NCI-H146 treated with DMSO at 0.1 percent for 48 hours (cell line): ENCODE results near the gene ANKS1A.

Source experiments
- DNase-seq: peaks from one replicate; lab custom pipeline; 2025; ENCODE audit not compliant: unreplicated experiment; lab: John Stamatoyannopoulos, UW

The ANKS1A gene

GRCh38 chr6:35019171-35019570, 130.1 kb downstream of the ANKS1A start:
- DNase-seq, result no peak

GRCh38 chr6:35019831-35020230, 130.8 kb downstream of the ANKS1A start:
- no peak for DNase-seq

GRCh38 chr6:35021004-35021403, 131.9 kb downstream of the ANKS1A start:
- no peak for DNase-seq

DNA sequence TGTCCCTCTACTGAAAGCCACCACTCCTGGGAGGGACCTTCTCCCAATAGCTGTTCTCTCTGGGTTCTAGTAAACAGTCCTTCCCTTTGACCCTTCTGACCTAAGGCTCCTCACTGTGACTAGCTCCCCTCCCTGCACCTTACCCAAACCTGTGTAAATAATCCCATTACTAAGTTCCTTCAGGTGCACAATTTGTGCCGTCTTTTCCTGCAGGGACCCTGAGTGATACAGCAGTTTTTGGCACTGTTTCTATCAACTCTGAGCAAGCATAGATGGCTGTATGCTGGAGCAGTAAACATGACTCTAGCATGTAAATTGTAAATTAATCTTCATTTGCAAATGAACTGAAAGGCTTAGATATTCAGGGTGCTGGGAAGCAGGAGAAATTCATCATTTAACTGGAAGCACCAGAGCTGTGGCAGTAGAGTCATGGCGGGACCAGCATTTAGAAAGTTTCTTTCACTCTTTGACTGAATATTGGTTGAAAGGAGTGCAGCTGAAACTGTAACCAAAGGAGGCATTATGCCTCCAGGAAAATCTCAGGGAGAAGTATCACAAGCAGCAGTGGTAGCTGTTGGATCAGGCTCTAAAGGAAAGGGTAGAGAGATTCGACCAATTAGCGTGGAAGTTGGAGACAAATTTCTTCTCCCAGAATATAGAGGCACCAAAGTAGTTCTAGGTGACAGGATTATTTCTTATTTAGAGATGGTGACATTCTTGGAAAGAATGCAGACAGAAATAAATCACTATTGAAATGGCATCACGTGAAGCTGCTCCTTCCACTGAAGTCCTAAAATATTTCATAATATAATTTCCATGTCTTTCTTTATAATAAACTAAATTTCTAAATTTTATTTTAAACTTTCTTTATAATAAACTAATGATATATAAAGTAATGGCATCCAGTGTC, 134.3 kb downstream of the ANKS1A start:
- DNase-seq, result no peak

- DNase-seq, result peak; percentile 8
Observed at GRCh38 chr6:35024551-35025054, 135.5 kb downstream of the ANKS1A start.

- no peak for DNase-seq
Observed at GRCh38 chr6:35025232-35026188, 136.5 kb downstream of the ANKS1A start.

- no peak for DNase-seq
Observed at GRCh38 chr6:35026434-35027222, 137.6 kb downstream of the ANKS1A start.

DNA sequence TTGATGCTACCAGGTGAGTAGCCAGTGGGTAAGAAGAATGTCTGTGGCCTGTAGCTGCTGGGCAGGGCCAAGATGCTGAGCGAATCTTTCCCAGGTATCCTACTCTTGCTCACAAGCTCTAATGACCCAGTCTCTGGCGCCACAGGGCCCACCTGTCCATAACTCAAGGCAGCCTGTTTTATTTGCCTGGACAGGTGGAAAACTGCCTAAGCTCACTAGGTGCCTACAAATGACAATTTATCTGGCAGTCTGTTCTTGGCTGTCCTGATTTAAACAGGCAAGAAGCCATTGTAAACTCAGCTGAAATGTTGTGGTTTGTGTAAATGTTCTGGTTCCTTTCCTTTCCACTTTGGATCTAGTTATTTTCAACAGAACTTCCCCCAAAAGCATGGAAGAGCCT, 138.8 kb downstream of the ANKS1A start:
- no peak for DNase-seq

GRCh38 chr6:35028781-35029769, 140.0 kb downstream of the ANKS1A start:
- DNase-seq, result no peak

DNA sequence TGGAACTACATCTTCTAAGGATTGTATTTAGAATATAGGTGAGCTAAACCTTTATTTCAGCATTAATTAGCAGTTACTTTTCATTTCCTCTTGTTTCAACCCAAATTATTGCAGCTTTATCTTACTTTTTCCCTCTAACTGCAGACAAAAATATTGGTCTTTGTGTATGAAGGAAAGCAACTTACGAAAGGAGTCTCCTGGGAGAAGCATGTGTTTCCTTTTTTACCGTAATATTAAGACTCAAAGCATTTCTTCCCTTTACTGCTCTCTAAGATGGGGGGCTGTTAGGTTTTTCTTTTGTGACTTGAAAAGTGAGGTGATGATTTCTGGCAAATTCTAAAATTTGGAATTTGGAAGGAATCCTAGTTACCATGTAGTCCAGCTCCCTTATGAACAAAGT, 141.0 kb downstream of the ANKS1A start:
- DNase-seq, result no peak

DNA sequence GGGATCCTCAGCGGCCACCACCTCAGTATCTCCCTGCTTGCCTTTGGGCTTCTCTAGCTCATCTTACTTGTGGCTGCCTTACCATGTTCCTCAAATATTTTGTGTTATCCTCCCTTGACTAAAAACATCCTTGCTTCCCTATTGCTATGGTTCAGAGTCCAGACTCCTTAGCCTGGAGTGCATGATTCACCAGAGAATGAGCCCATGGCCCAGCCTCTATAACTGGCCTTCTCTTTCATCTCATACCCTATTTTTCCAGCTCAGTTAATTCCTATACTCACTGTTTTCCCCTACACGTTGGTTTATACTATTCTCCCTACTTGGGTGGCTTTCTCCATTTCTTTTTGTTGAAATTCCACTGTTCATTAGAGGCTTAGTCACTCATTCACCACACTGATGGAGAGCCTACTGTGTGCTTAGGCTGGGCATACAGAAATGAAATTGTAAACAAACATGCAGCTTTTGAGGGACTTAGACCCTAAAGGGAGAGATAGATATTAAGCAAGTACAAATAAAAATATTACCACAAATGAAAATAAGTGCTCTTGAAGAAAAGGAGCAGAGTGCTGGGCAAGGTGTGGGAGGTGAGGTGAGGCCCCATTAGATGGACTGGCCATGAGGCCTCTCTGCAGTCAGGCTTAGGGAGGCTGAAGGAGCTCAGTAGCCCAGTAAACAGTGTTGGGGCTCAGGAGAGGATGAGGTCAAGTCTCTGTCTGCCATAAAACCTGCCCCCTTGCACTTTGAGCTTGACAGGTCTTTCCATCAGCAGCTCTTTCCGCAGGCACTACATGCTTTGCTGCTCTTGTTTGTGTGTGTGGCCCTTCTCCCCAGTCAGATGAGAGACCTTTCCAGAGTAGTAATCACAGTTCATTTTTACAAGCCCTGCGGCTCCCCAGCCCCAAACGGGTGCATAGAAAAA, 142.8 kb downstream of the ANKS1A start:
- no peak for DNase-seq

GRCh38 chr6:35033683-35034082, 144.6 kb downstream of the ANKS1A start:
- no peak for DNase-seq

- DNase-seq, result no peak
Observed at GRCh38 chr6:35034411-35035191, 145.5 kb downstream of the ANKS1A start.

DNA sequence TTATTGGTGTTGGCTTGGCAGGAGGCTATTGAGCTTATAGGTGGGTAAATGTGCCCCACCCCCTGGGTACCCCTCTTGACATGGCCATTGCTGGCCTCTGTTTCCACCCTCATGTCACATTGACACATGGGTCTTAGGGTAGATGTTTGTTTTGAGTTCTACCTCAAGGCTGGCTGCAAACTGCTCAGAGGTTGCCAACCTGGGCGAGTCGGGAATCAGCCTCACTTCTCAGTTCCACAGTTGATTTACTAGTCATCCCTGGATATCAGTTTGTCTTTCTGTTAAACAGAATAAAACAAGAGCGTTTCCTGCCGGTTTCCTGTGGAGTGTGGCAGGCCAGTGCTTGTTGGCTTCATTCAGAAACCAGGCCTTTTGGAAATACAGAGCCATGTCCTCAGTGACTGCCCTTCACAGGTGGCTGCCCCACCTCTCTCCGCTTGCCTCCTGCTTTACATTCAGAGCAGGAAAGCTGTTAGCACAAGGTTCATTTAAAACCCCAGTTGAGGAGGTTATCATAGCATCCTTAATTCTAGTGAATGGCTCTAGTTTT, 146.5 kb downstream of the ANKS1A start:
- DNase-seq, result peak; percentile 50

- DNase-seq, result no peak
Observed at GRCh38 chr6:35036059-35036827, 147.2 kb downstream of the ANKS1A start.

DNA sequence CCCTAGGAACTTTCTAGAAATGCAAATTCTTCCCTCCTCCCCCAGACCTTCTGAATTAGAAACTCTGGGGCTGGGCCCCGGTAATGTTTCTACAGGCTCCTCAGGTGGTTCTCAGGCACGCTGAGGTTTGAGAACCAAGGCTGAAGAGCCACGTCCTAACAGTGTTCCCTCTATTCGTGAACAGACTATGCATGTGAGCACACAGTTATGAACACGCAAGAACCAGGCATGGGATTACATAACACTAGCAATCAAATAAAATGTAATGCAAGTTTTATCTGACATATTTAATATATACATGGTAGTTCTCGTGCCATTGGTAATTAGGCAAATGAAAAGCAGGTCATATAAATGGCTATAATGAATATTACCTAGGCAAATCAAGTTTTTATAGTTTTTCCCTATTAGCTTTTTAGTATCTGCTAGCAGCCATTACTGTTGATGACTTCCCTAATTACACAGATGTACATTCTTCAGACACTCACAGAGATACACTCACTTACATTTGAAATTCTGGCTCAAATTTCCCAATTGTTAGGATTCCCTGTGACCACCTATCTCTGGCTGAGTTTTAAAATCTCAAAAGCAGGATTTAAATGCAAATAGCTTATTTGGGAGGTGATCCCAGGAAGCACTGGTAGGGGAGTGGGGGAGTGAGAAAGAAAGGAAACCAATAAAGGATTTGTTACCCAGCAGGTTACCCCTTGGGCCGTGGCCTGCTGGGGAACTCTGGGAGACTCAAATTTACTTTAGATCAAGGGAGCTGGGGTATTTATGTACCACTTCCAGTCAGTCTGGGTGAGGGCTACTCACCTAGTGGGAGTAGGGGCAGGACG, 148.0 kb downstream of the ANKS1A start:
- no peak for DNase-seq
